ENCODE data around the gene TDRD3. TPM values are rescaled to one million over a fixed set of nuclear protein-coding genes. Genes with fewer than 3 reads are reported as not detected.

Gene TDRD3
- total RNA-seq, 4 donors from 2014 or later, result 28.5 to 47.8 (median 41.3) TPM

DNA sequence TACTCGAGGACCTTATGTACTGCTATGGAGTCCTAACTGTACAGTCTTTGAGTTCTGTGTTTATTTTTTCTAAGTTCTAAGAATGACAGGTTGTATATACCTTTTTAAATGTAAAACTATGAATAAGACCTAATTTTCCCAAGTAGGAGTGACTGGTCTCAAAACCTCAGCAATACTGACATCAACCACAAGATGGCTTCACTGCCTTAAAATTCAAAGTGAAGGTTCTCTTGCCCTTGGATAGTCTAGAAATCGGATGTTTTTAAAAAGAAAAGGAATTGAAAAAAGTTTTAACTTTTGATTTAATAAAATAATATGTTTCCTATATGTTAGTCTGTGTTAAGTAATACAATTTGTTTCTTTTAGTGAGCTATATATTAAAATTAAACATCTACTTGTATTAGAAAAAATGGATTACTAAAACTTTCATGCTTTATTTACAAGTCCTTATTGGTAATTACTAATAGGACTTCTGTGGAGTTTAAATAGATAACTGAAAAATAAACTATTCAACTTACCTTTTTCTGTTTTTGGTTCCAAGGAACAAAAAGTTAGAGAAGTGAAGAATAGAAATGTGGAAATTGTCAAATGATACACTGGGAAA, 52.0 kb downstream of the TDRD3 start:
- Histone ChIP-seq H3K27ac (no peak overlapping the region), H3K4me3 (replicated peaks in 1 of 3) (no peak overlapping the region), H3K27me3 (no peaks in the 10 kb centered on the region), H3K9me3 (no peaks in the 10 kb centered on the region), H3K4me1 (no peaks in the 10 kb centered on the region), H3K36me3 (no peaks in the 10 kb centered on the region)
- intact Hi-C loops (cut with DNase I), result no loop called here
- no peak for TF ChIP-seq POLR2A (IDR thresholded peaks at IDR 0.05)
- TF ChIP-seq CTCF (IDR thresholded peaks at IDR 0.05), result peak; percentile 28 to 81 (median 61)
- no peak for DNase-seq
- WGBS, 2 donors, result 30 to 34% methylated on average over 2 of the region's 2 CpGs

DNA sequence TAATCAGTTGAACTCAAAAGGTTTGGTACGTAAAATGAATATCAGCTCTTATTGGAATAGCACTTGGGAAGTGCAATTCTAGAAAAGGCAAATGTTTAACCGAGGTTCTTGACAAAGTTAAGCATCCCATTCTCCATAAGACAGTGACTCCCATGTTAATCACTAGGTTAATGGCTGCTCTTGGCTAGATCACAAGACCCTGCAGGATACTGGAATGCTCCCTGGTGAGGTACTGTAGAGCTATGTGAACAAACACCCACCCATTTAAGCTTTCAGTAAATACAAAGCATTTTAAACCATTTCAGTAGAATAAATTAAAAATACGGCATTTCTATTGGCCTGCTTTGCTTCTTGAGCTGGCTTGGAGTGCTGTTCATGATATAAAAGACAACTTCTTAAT, 56.5 kb downstream of the TDRD3 start:
- no peak for DNase-seq
- WGBS, 2 donors, result 83 to 85% methylated on average over 3 of the region's 3 CpGs

GRCh38 chr13:60454425-60454824, 57.4 kb downstream of the TDRD3 start:
- 97 to 98% methylated on average over 1 of the region's 1 CpG for WGBS, 2 donors
- no peaks in the 10 kb centered on the region for H3K9me3 ChIP-seq
- peak in 1 of 2 donors; percentile 8 for DNase-seq
- no peaks in the 10 kb centered on the region for H3K27me3 ChIP-seq
- TF ChIP-seq POLR2A (IDR thresholded peaks at IDR 0.05) (no peak), CTCF (IDR thresholded peaks at IDR 0.05) (no peak)
- no peak overlapping the region for H3K4me3 ChIP-seq (replicated peaks in 1 of 3)
- no peak overlapping the region for H3K27ac ChIP-seq
- intact Hi-C loops (cut with DNase I), result no loop called here
- no peaks in the 10 kb centered on the region for H3K4me1 ChIP-seq
- H3K36me3 ChIP-seq, result no peaks in the 10 kb centered on the region

More for the DNA sequence above, 56.5 kb downstream of the TDRD3 start:
- intact Hi-C loops (cut with DNase I), result no loop called here
- H3K27me3 ChIP-seq, result no peaks in the 10 kb centered on the region
- H3K4me3 ChIP-seq (replicated peaks in 1 of 3), result no peak overlapping the region
- no peaks in the 10 kb centered on the region for H3K9me3 ChIP-seq
- no peak overlapping the region for H3K27ac ChIP-seq
- H3K36me3 ChIP-seq, result no peaks in the 10 kb centered on the region
- no peak for TF ChIP-seq POLR2A (IDR thresholded peaks at IDR 0.05)
- TF ChIP-seq CTCF (IDR thresholded peaks at IDR 0.05), result no peak
- no peaks in the 10 kb centered on the region for H3K4me1 ChIP-seq

GRCh38 chr13:60463787-60464186, 66.8 kb downstream of the TDRD3 start:
- Histone ChIP-seq H3K27ac (no peak overlapping the region), H3K4me3 (replicated peaks in 1 of 3) (no peak overlapping the region), H3K27me3 (no peaks in the 10 kb centered on the region), H3K4me1 (no peaks in the 10 kb centered on the region), H3K9me3 (no peaks in the 10 kb centered on the region), H3K36me3 (no peaks in the 10 kb centered on the region)
- TF ChIP-seq CTCF (IDR thresholded peaks at IDR 0.05) (no peak), POLR2A (IDR thresholded peaks at IDR 0.05) (no peak)
- 82 to 84% methylated on average over 1 of the region's 1 CpG for WGBS, 2 donors
- intact Hi-C loops (cut with DNase I), result no loop called here
- DNase-seq, result no peak

DNA sequence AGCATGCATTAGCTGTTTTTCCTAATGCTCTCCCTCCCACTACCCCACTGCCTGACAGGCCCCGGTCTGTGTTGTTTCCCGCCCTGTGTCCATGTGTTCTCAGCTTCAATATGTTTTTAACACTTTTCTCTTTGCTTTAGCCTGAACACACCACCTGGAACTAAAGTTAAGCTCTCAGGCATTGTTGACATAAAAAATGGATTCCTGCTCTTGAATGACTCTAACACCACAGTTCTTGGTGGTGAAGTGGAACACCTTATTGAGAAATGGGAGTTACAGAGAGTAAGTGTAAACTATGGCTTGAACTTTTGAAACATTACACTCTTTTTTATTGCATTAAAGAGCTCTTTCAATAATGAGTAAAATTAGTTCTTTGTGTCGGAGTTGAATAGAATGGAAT, 70.1 kb downstream of the TDRD3 start:
- no peaks in the 10 kb centered on the region for H3K36me3 ChIP-seq
- H3K4me1 ChIP-seq, result no peaks in the 10 kb centered on the region
- DNase-seq, result no peak
- H3K27me3 ChIP-seq, result no peaks in the 10 kb centered on the region
- H3K9me3 ChIP-seq, result no peaks in the 10 kb centered on the region
- 71 to 94% methylated on average over 3 of the region's 3 CpGs for WGBS, 2 donors
- TF ChIP-seq POLR2A (IDR thresholded peaks at IDR 0.05) (no peak), CTCF (IDR thresholded peaks at IDR 0.05) (no peak)
- H3K4me3 ChIP-seq (replicated peaks in 1 of 3), result no peak overlapping the region
- intact Hi-C loops (cut with DNase I), result no loop called here
- H3K27ac ChIP-seq, result no peak overlapping the region
